Keratinocyte (primary cell): Measurements from ENCODE around the gene ERBB4. TPM values are rescaled to one million over a fixed set of nuclear protein-coding genes. Genes with fewer than 3 reads are reported as not detected.

Source experiments
- DNase-seq: peaks from one replicate; pipeline ENCODE4 v3.0.0-alpha.2; 2011; ENCODE audit warnings: low read depth, missing footprints, low spot score
- FAIRE-seq: peaks from 2 replicates; lab custom pipeline; 2011; peaks lifted over from hg19 to GRCh38; lab: Jason Lieb, UNC
- H2AFZ ChIP-seq: 2 replicates; pipeline ENCODE4 v1.6.0; 2012; ENCODE audit warnings: low read length, control low read depth, inconsistent platforms; ENCODE audit not compliant: control insufficient read depth
- H3K27ac ChIP-seq: 2 replicates; pipeline ENCODE4 v1.5.1; 2011; ENCODE audit warnings: low read length; ENCODE audit not compliant: control insufficient read depth, insufficient read depth
- H3K27me3 ChIP-seq: 3 replicates; pipeline ENCODE4 v1.6.0; 2011; ENCODE audit warnings: low read length; ENCODE audit not compliant: control insufficient read depth, insufficient read depth; ENCODE audit errors: extremely low read depth
- H3K36me3 ChIP-seq, 2 experiments: 2 replicates in 1 of 2; 3 replicates in 1 of 2; pipeline ENCODE4 v1.5.1; 2011; ENCODE audit warnings: low read length in 2 of 2, mild to moderate bottlenecking in 1 of 2; ENCODE audit not compliant: control insufficient read depth in 2 of 2, insufficient read depth in 2 of 2; ENCODE audit errors: extremely low read depth in 1 of 2
- H3K4me1 ChIP-seq: 3 replicates; pipeline ENCODE4 v1.5.1; 2011; ENCODE audit warnings: low read length; ENCODE audit not compliant: control insufficient read depth, insufficient read depth; ENCODE audit errors: extremely low read depth
- H3K4me2 ChIP-seq: 3 replicates; pipeline ENCODE4 v1.6.0; 2011; ENCODE audit warnings: low read depth, low read length; ENCODE audit not compliant: control insufficient read depth, insufficient read depth; ENCODE audit errors: extremely low read depth
- H3K4me3 ChIP-seq, 3 experiments: fragments of 200-600 bp in 1 of 3; sonication (generic) in 1 of 3; 2 replicates in 2 of 3; 3 replicates in 1 of 3; pipeline ENCODE4 v1.5.1; 2011 to 2016; ENCODE audit warnings: low read length in 3 of 3, mild to moderate bottlenecking in 3 of 3, control low read depth in 2 of 3, inconsistent platforms in 1 of 3, low read depth in 1 of 3, mixed read lengths in 1 of 3, mixed run types in 1 of 3, moderate library complexity in 1 of 3; ENCODE audit not compliant: control insufficient read depth in 2 of 3, insufficient read depth in 2 of 3; ENCODE audit errors: extremely low read depth in 1 of 3
- H3K79me2 ChIP-seq: 2 replicates; pipeline ENCODE4 v1.6.0; 2012; ENCODE audit warnings: low read length; ENCODE audit not compliant: control insufficient read depth, insufficient read depth
- H3K9ac ChIP-seq: 3 replicates; pipeline ENCODE4 v1.6.0; 2011; ENCODE audit warnings: low read length; ENCODE audit not compliant: control insufficient read depth, insufficient read depth; ENCODE audit errors: extremely low read depth
- H3K9me1 ChIP-seq: 3 replicates; pipeline ENCODE4 v1.6.0; 2011; ENCODE audit warnings: low read length; ENCODE audit not compliant: control insufficient read depth, insufficient read depth; ENCODE audit errors: extremely low read depth
- H3K9me3 ChIP-seq: 2 replicates; pipeline ENCODE4 v1.5.1; 2012; ENCODE audit warnings: low read depth, low read length; ENCODE audit not compliant: control insufficient read depth
- H4K20me1 ChIP-seq: 3 replicates; pipeline ENCODE4 v1.6.0; 2011; ENCODE audit warnings: low read length; ENCODE audit not compliant: control insufficient read depth, insufficient read depth; ENCODE audit errors: extremely low read depth
- EZH2 ChIP-seq: IDR thresholded peaks from one replicate; pipeline ENCODE4 v1.6.1; 2012; ENCODE audit warnings: inconsistent platforms, mild to moderate bottlenecking, low read length, moderate library complexity
- dilution Hi-C: fragments of 300-500 bp; cut with MboI; formaldehyde crosslinking; loops from one replicate; pipeline ENCODE4 v1.7.0; 2020; ENCODE audit warnings: low sequenced_read_pairs; ENCODE audit not compliant: extremely low pct_ligation_motif_present
- polyA plus RNA-seq, 5 experiments: library from polyadenylated mRNA; depleted of rRNA in 3 of 5; stranded (reverse) in 3 of 5; stranded (forward) in 1 of 5; unstranded in 1 of 5; fragments of >200 nt; gene quantifications; 1 replicate in 1 of 5; 2 replicates in 3 of 5; 3 replicates in 1 of 5; pipeline versions ENCODE4 v1.2.1 to v1.2.3, GENCODE V29; 2011 to 2012; ENCODE audit warnings: missing spikeins in 2 of 5, low read depth in 1 of 5, low replicate concordance in 1 of 5
- TF ChIP-seq, protein P1 (sequence below), 3 experiments: IDR thresholded peaks in 1 of 3; conservative IDR thresholded peaks in 1 of 3; optimal IDR thresholded peaks in 1 of 3; 2 replicates in 2 of 3; 3 replicates in 1 of 3; pipeline versions ENCODE3 to v1.5.1; 2011; ENCODE audit warnings: low read length in 3 of 3, mild to moderate bottlenecking in 3 of 3, moderate library complexity in 2 of 3, control low read depth in 1 of 3, inconsistent platforms in 1 of 3; ENCODE audit not compliant: insufficient read depth in 2 of 3; ENCODE audit errors: extremely low read depth in 1 of 3

The ERBB4 gene
- polyA plus RNA-seq, 1 donor (not counting 4 experiments of a cell fraction or from before 2014, with no cell fraction given) = 0.01 TPM

DNA sequence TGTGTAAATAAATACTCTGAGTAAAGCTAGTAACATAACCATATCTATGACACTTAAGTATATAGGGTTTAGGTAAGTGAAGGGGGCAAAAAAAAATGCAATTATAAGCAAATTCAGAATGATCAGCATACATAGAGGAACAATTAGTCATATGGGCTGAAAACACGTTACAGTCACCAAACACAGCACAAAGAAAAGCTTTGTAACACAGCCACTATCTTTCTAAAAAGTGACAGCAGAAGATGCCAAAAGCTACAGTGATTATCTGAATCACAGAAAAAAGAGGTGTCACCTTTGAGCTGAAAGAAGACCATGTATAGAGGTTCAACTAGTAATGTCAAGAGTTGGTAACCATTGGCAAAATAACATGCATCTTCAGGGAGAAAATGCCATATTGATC is 115.5 kb downstream of the ERBB4 start:
- H3K79me2 ChIP-seq = no peaks in the 10 kb centered on the region
- H3K9ac ChIP-seq = no peak overlapping the region
- dilution Hi-C loops = no loop called here
- no peak overlapping the region for H3K4me2 ChIP-seq
- H3K27me3 ChIP-seq = no peaks in the 10 kb centered on the region
- TF ChIP-seq, protein P1, sequence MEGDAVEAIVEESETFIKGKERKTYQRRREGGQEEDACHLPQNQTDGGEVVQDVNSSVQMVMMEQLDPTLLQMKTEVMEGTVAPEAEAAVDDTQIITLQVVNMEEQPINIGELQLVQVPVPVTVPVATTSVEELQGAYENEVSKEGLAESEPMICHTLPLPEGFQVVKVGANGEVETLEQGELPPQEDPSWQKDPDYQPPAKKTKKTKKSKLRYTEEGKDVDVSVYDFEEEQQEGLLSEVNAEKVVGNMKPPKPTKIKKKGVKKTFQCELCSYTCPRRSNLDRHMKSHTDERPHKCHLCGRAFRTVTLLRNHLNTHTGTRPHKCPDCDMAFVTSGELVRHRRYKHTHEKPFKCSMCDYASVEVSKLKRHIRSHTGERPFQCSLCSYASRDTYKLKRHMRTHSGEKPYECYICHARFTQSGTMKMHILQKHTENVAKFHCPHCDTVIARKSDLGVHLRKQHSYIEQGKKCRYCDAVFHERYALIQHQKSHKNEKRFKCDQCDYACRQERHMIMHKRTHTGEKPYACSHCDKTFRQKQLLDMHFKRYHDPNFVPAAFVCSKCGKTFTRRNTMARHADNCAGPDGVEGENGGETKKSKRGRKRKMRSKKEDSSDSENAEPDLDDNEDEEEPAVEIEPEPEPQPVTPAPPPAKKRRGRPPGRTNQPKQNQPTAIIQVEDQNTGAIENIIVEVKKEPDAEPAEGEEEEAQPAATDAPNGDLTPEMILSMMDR (optimal IDR thresholded peaks at IDR 0.05 in 1 of 3, IDR thresholded peaks at IDR 0.05 in 1 of 3, conservative IDR thresholded peaks at IDR 0.05 in 1 of 3; ENCODE audit: extremely low read depth in 1 of 3, insufficient read depth in 2 of 3, low read length in 3 of 3) = no peak
- TF ChIP-seq EZH2 = no peak
- H3K9me1 ChIP-seq = no peaks in the 10 kb centered on the region
- FAIRE-seq (no peak), DNase-seq (no peak)
- H3K4me1 ChIP-seq = no peaks in the 10 kb centered on the region
- no peak overlapping the region for H2AFZ ChIP-seq
- H3K36me3 ChIP-seq = no peaks in the 10 kb centered on the region
- H3K27ac ChIP-seq = no peak overlapping the region
- no peaks in the 10 kb centered on the region for H4K20me1 ChIP-seq
- no peaks in the 10 kb centered on the region for H3K9me3 ChIP-seq
- no peak overlapping the region for H3K4me3 ChIP-seq

DNA sequence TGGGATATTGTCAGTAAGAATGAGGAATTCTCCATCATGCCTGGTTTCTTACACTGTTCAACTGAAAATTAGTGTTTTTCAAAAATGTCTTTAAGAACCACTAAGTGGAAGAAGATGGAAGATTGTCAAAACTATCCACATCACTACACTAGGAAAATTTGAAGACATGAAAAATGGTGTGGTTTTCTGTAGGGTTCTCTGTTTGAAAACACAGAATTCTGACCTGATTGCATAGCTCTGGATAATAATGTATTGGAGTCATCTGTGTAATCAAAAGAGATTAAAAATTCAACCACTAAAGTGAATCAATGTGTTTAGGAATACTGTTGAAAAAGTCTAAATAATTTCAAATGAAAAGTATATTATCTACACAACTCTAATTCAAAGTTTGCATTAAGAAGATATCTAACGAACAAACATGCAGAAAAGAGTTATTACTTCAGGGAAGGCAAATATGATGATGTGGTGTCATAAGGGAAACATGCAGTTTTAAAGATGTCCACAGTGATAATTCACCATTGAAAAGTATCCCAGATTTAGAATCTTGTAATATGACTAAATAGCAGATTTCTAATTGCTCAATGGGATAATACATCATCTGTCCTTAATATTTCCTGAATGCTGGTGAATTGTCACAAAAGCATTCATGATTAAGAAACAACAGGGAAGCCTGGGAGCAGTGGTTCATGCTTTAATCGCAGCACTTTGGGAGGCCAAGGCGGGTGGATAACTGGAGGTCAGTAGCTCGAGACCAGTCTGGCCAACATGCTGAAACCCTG is 116.9 kb downstream of the ERBB4 start:
- DNase-seq = no peak
- dilution Hi-C loops = no loop called here

More for the DNA sequence above, 116.9 kb downstream of the ERBB4 start:
- no peaks in the 10 kb centered on the region for H3K79me2 ChIP-seq
- H3K27me3 ChIP-seq = no peaks in the 10 kb centered on the region
- no peaks in the 10 kb centered on the region for H3K9me1 ChIP-seq
- no peaks in the 10 kb centered on the region for H3K4me1 ChIP-seq
- no peaks in the 10 kb centered on the region for H3K9me3 ChIP-seq
- no peaks in the 10 kb centered on the region for H4K20me1 ChIP-seq
- no peak for TF ChIP-seq EZH2
- TF ChIP-seq, protein P1 (optimal IDR thresholded peaks at IDR 0.05 in 1 of 3, IDR thresholded peaks at IDR 0.05 in 1 of 3, conservative IDR thresholded peaks at IDR 0.05 in 1 of 3; ENCODE audit: extremely low read depth in 1 of 3, insufficient read depth in 2 of 3, low read length in 3 of 3) = no peak
- H3K9ac ChIP-seq = no peak overlapping the region
- H3K4me3 ChIP-seq = no peak overlapping the region
- no peak overlapping the region for H3K27ac ChIP-seq
- FAIRE-seq = no peak
- H3K4me2 ChIP-seq = no peak overlapping the region
- no peaks in the 10 kb centered on the region for H3K36me3 ChIP-seq
- no peak overlapping the region for H2AFZ ChIP-seq
